ENCODE measurements around the gene ELSPBP1.
"Not testable (repeated sequence)": the region's sequence is repeated elsewhere in the genome, so short reads cannot be mapped to it uniquely, and the experiment has no call there.

DNA sequence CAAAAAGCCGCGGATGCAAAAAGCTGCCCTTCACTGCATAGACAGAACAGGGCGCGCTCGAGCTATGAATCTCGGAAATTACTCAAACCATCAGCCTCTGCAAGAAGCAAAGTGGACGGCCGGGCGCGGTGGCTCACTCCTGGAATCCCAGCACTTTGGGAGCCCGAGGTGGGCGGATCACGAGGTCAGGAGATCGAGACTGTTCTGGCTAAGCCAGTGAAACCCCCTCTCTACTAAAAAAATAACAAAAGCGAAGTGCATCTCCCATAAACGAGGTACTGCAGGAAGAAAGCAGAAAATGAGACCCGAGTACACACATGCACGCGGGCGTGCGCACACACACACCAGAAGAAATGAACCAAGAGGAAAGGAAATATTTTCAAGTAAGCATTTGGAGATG lies 42.3 kb upstream of the ELSPBP1 start:
- TF ChIP-seq POLR2A (IDR thresholded peaks at IDR 0.05; ENCODE audit: low read length); GATA1 (IDR thresholded peaks at IDR 0.05; ENCODE audit: low read depth, low read length): not testable (repeated sequence)
